AG04449 (cell line): ENCODE data around the gene NOP16.

Experiments
- CTCF ChIA-PET: fragments of 350-600 bp; formaldehyde crosslinking; extraction: SDS; loops from one replicate; lab custom pipeline; 2021; ENCODE audit warnings: antibody characterized with exemption; lab: Yijun Ruan, JAX
- POLR2A ChIA-PET: fragments of 400-600, 350-600 bp; formaldehyde crosslinking; extraction: SDS; loops from one replicate; lab custom pipeline; 2020; ENCODE audit warnings: antibody characterized with exemption, inconsistent platforms; lab: Yijun Ruan, JAX
- DNase-seq: peaks from one replicate; pipeline ENCODE4 v3.0.0-alpha.2; 2010; ENCODE audit warnings: low read depth, low spot score
- H3K4me3 ChIP-seq: 2 replicates; pipeline ENCODE4 v1.5.1; 2011; ENCODE audit warnings: low read depth, mild to moderate bottlenecking, control low read depth, low read length
- TF ChIP-seq, protein P1 (sequence below): IDR thresholded peaks from one replicate; pipeline ENCODE4 v1.5.1; 2011; ENCODE audit warnings: mild to moderate bottlenecking, moderate library complexity, low read length, control low read depth, inconsistent platforms; ENCODE audit not compliant: insufficient read depth; ENCODE audit errors: missing control alignments

Gene NOP16

DNA sequence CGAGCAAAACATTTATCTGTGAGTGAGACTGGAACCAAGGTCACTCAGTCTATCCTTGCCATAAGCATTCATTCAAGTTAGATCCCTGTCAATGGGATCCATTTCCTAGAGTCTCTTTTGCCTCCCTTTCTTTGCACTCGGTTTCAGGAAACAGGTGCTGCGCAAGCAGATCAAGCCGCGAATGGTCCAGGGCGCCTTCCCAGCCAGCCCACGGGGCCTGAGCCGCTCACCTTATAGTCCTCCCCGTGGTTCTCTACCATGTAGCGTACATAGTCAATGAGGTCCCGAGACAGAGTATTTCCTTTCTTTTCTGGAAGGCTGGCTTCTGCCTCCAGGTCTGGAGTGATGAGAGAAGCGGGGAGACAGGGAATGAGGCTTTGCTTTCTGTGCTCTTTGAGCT is 3.4 kb downstream of the NOP16 start:
- DNase-seq = no peak
- TF ChIP-seq, protein P1, sequence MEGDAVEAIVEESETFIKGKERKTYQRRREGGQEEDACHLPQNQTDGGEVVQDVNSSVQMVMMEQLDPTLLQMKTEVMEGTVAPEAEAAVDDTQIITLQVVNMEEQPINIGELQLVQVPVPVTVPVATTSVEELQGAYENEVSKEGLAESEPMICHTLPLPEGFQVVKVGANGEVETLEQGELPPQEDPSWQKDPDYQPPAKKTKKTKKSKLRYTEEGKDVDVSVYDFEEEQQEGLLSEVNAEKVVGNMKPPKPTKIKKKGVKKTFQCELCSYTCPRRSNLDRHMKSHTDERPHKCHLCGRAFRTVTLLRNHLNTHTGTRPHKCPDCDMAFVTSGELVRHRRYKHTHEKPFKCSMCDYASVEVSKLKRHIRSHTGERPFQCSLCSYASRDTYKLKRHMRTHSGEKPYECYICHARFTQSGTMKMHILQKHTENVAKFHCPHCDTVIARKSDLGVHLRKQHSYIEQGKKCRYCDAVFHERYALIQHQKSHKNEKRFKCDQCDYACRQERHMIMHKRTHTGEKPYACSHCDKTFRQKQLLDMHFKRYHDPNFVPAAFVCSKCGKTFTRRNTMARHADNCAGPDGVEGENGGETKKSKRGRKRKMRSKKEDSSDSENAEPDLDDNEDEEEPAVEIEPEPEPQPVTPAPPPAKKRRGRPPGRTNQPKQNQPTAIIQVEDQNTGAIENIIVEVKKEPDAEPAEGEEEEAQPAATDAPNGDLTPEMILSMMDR = no peak
- H3K4me3 ChIP-seq = no peak overlapping the region
- ChIA-PET CTCF (no interaction called here), POLR2A (no interaction called here)

DNA sequence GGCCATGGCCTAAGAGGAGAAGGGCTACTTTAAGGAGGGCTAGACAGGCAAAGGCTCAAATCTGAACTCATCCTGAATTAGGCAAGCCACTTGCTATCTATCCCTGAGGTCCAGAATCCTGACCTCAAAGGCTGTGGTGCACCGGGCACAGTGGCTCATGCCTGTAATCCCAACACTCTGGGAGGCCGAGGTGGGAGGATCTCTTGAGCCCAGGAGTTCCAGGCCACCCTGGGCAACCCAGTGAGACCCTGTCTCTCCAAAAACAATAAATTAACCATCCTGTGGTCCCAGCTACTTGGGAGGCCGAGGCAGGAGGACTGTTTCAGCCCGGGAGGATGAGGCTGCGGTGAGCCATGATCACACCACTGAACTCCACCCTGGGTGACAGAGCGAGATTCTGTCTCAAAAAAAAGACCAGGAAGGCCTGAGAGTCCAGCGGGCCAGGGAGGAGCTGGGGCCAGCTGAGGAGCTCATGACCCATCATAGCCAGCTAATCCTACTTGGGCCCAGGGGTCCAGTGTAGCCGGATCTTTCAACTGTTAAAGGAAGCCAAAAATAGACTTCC is 4.0 kb downstream of the NOP16 start:
- TF ChIP-seq, protein P1 = no peak
- H3K4me3 ChIP-seq = no peak overlapping the region
- DNase-seq = no peak
- ChIA-PET CTCF (no interaction called here), POLR2A (no interaction called here)

DNA sequence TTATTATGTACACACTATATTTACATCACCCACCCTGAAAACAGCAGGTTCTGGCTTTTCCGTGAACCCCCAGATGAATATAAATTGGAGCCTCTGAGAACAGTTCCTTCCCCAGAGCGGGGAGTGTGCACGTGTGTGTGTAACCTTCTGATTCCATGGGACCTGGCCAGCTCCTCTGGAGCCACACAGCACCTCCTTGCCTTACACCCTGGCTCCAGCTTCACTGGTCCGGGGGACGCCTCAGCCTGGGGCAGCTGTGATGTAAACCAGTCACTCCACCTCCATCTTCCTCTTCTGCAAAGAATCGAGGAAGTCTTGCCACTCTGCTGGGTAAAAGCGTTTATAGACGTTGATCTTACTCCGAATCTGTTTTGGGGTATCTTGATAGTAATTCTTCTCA is 4.4 kb downstream of the NOP16 start:
- DNase-seq = no peak
- TF ChIP-seq, protein P1 = no peak
- ChIA-PET CTCF (no interaction called here), POLR2A (no interaction called here)
- no peak overlapping the region for H3K4me3 ChIP-seq

DNA sequence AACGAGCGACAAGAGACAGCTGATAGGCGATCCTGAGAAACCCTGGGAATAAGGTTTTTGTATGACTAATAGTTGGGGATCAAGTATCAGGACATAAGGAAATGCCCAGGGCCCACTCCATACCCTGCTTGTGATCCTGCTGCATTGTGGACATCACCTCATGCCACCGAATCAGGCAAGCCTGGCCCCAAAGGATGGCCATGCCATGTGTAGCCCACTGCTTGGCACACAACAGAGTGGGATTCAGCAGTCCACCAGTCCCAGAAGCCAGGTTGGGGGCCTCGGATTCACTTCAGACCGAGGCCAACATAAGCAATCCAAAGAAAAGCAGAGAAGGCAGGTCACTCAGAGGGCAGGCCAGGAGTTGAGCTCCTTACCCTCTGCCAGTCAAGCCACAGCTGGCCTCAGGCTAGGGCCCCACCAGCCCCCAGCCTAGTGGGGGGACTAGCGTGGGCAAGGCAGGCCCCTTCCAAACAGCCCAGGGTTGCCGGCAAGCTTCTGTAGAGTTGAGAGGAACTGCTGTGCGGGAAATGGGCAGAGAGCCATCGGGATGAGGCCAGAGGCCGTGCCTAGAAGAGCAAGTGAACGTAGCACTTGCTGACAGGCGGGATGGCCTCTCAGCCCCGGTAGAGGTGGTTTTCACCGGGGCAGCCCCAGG is 5.0 kb downstream of the NOP16 start:
- TF ChIP-seq, protein P1 = no peak
- CTCF ChIA-PET = no interaction called here
- DNase-seq = no peak
- no peak overlapping the region for H3K4me3 ChIP-seq
- POLR2A ChIA-PET = no interaction called here

DNA sequence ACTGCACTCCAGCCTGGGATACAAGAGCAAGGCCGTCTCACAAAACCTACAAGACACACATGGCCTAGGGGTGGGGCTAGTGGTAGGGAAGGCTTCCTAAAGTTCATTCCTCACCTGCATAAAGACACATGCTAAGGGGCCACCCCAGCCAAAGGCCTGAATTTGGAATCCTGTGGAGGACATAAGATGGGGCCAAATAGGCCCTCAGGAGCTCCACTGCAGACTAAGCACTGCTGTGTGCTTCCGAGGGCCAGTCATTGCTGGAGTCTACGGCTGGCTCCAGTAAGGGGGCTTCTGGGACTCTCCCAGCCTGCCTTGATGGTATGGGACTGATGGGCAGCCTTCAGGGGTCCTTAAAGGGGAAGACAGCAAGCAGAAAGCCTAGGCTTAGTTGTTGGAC is 5.7 kb downstream of the NOP16 start:
- CTCF ChIA-PET = no interaction called here
- no peak for DNase-seq
- POLR2A ChIA-PET = no interaction called here
- H3K4me3 ChIP-seq = no peak overlapping the region
- TF ChIP-seq, protein P1 = no peak

DNA sequence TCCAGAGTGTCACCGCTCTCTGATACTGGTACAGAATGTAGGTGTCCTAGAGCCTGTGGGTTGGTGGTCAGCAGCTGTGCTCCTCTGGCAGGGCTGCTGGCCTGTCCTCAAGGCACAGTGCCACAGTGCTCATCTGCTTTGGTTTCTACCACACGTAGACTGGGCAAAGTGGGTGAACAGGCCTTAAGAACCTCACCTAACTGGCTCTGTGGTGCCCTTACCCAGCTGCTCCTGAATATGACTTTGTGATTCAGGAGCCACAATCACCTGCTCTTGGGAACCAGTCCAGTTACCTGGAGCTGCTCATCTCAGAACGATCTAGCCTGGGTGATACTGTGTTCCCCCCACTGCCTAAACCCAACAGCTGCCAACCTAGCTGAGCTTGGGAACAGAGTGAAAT is 6.4 kb downstream of the NOP16 start:
- TF ChIP-seq, protein P1 = no peak
- ChIA-PET POLR2A (interaction anchor here (1.9 kb wide), 1 partner anchor 20 kb away, joined by 5 read pairs; no protein-coding TSS in a partner anchor), CTCF (no interaction called here)
- no peak for DNase-seq
- H3K4me3 ChIP-seq = no peak overlapping the region
